Upper lobe of left lung (tissue), 6 donors: ENCODE data around the gene OXTR. TPM values are rescaled to one million over a fixed set of nuclear protein-coding genes. Genes with fewer than 3 reads are reported as not detected.
A peak's percentile ranks its signal among the peaks of the same experiment; 100 is the strongest.

Experiments used
- ATAC-seq, 2 donors: fragments of 200-7000 bp; cut with Tn5 transposase; one replicate each; pipeline ENCODE4 v1.9.1; 2022; ENCODE audit warnings: mild to moderate bottlenecking in 2 of 2, moderate library complexity in 2 of 2; ENCODE audit not compliant: low FRiP score in 2 of 2
- DNase-seq, 2 donors: peaks; one replicate each; pipeline ENCODE4 v3.0.0-alpha.2; 2019 to 2020
- H3K27ac ChIP-seq, 4 donors: fragments of 200-600 bp; sonication (generic); one replicate each; pipeline ENCODE4 v1.5.1; 2016 to 2019
- H3K27me3 ChIP-seq, 4 donors: fragments of 200-600 bp; sonication (generic); one replicate each; pipeline ENCODE4 v1.5.1; 2017 to 2019
- H3K36me3 ChIP-seq, 4 donors: fragments of 200-600 bp; sonication (generic); one replicate each; pipeline ENCODE4 v1.5.1; 2016 to 2019
- H3K4me1 ChIP-seq, 4 donors: fragments of 200-600 bp; sonication (generic); one replicate each; pipeline ENCODE4 v1.5.1; 2018 to 2019
- H3K4me3 ChIP-seq, 4 donors: fragments of 200-600 bp; sonication (generic); one replicate each; pipeline ENCODE4 v1.5.1; 2017 to 2019; ENCODE audit warnings: mild to moderate bottlenecking in 2 of 4, moderate library complexity in 1 of 4
- H3K9me3 ChIP-seq, 4 donors: fragments of 200-600 bp; sonication (generic); one replicate each; pipeline ENCODE4 v1.5.1; 2018 to 2019
- EP300 ChIP-seq, 4 donors: sonication (generic); formaldehyde crosslinking; IDR thresholded peaks; one replicate each; pipeline ENCODE4 v1.5.1; 2017; ENCODE audit warnings: antibody characterized with exemption in 4 of 4, control low read depth in 2 of 4
- POLR2A ChIP-seq, 4 donors: fragments of 450-650 bp; IDR thresholded peaks; one replicate each; pipeline ENCODE4 v1.5.1; 2016 to 2017; ENCODE audit warnings: antibody characterized with exemption in 4 of 4, mild to moderate bottlenecking in 2 of 4
- POLR2AphosphoS5 ChIP-seq, 2 donors: sonication (generic); formaldehyde crosslinking; IDR thresholded peaks; one replicate each; pipeline ENCODE4 v1.5.1; 2017; ENCODE audit warnings: antibody characterized with exemption in 2 of 2
- WGBS, 2 donors: methylation state at CpG; one replicate each; pipeline ENCODE4 v1.1.5; 2017 to 2018; 5-methylcytosine and 5-hydroxymethylcytosine counted together
- total RNA-seq, 6 donors: library from RNA; depleted of rRNA in 4 of 6; stranded (reverse); fragments of >200 nt in 4 of 6; gene quantifications; one replicate each; pipeline versions ENCODE4 v1.1.0 to v1.2.1, GENCODE V29; 2016 to 2021
- TF ChIP-seq, protein P1 (sequence below), 6 experiments: fragments of 450-650 bp in 4 of 6; fragments of 200-600 bp in 2 of 6; sonication (generic) in 2 of 6; IDR thresholded peaks; one replicate each; pipeline ENCODE4 v1.5.1; 2016 to 2019; ENCODE audit warnings: antibody characterized with exemption in 6 of 6
- donor health status: DM: no; HTN: no; CAD: no; lungs with moderate emphysema.
- donor health status: DM: no; HTN: yes; CAD: no; lungs with severe emphysema.

Gene OXTR
- total RNA-seq, 6 donors from 2014 or later = 0.15 to 11.5 (median 0.45) TPM; not detected in 2

DNA sequence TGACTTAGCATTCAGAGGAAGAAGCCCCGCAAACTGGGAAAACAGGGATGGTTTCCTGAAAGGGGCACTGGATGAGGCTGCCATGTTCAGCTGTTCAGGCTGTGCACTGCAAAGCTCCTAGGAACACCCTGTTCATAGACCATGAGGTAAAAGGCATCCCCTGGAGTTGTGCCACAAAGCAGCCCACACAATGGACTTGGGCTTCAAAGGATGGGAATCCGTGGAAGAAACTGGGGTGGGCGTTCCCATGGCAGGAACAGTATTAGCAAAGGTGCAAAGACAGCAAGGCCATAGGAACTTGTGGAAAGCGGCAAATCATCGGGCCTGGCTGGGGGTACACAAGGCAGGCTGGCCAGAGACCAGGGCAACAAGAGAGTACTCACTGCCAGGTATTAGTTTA is 8.9 kb downstream of the OXTR start:
- no peak for ATAC-seq
- Histone ChIP-seq H3K4me1 (no peaks in the 10 kb centered on the region), H3K4me3 (no peak overlapping the region), H3K27ac (no peak overlapping the region), H3K36me3 (no peaks in the 10 kb centered on the region), H3K9me3 (no peaks in the 10 kb centered on the region), H3K27me3 (no peaks in the 10 kb centered on the region)
- WGBS, 2 donors = 79 to 81% methylated on average over 5 of the region's 5 CpGs
- TF ChIP-seq POLR2A (IDR thresholded peaks at IDR 0.05) (no peak), EP300 (IDR thresholded peaks at IDR 0.05) (no peak), POLR2AphosphoS5 (IDR thresholded peaks at IDR 0.05) (no peak)
- TF ChIP-seq, protein P1, sequence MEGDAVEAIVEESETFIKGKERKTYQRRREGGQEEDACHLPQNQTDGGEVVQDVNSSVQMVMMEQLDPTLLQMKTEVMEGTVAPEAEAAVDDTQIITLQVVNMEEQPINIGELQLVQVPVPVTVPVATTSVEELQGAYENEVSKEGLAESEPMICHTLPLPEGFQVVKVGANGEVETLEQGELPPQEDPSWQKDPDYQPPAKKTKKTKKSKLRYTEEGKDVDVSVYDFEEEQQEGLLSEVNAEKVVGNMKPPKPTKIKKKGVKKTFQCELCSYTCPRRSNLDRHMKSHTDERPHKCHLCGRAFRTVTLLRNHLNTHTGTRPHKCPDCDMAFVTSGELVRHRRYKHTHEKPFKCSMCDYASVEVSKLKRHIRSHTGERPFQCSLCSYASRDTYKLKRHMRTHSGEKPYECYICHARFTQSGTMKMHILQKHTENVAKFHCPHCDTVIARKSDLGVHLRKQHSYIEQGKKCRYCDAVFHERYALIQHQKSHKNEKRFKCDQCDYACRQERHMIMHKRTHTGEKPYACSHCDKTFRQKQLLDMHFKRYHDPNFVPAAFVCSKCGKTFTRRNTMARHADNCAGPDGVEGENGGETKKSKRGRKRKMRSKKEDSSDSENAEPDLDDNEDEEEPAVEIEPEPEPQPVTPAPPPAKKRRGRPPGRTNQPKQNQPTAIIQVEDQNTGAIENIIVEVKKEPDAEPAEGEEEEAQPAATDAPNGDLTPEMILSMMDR (IDR thresholded peaks at IDR 0.05) = no peak
- DNase-seq = no peak

DNA sequence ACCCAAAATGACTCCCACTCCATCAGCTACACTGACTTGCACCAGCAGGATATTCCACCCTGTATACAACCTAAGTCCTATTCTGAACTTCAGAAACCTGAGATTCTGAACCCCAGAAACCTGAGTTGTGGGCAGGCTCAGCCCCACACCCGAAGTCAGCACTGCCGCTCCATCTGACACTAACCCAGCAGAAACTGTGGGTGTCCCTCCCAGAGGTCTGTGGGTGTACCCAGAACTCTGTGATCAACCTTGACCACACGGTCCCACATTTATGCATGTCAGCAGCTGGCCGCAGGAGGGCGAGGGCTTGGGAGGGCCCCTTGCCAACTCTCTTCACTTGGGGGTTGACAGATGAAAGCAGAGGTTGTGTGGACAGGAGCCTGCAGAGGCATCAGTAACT is 9.3 kb downstream of the OXTR start:
- Histone ChIP-seq H3K4me1 (no peaks in the 10 kb centered on the region), H3K27ac (no peak overlapping the region), H3K36me3 (no peaks in the 10 kb centered on the region), H3K9me3 (no peaks in the 10 kb centered on the region), H3K4me3 (no peak overlapping the region), H3K27me3 (no peaks in the 10 kb centered on the region)
- TF ChIP-seq POLR2AphosphoS5 (IDR thresholded peaks at IDR 0.05) (no peak), POLR2A (IDR thresholded peaks at IDR 0.05) (no peak), EP300 (IDR thresholded peaks at IDR 0.05) (no peak)
- TF ChIP-seq, protein P1 (IDR thresholded peaks at IDR 0.05) = no peak
- 83 to 93% methylated on average over 3 to 5 of the region's 5 CpGs for WGBS, 2 donors
- ATAC-seq (peak in 1 of 2 donors; percentile 16), DNase-seq (no peak)

DNA sequence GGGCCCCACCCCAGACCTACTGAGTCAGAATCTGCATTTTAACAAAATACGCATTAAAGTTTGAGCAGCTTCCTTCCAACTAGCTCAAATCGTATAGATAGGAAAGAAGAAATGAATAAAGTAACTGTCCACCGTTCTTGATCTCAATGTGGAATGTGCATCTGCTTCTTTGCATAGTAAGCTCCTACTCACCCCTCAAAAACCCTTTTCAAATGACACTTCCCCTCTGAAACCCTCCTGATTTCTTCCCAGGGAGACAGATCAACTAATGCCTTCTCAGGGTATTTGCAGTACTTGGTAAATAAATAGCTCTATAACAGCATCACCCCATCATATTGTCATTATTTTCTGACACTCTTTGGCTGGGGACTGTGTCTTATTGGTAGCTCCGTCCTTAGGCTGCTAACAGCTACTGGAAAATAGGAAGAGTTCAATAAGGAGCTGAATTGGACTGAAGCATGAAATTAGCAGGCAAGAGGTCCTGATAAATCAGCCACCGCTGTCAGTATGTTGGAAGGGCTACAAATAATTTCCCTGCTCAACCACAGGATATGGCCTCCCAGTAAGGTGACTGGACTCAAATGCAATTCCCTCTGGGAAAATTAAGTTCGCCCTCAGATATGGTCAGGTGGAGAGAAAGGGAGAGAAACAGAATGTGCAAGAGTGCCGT is 10.2 kb downstream of the OXTR start:
- no peak overlapping the region for H3K27ac ChIP-seq
- TF ChIP-seq, protein P1 (IDR thresholded peaks at IDR 0.05) = no peak
- TF ChIP-seq POLR2AphosphoS5 (IDR thresholded peaks at IDR 0.05) = no peak
- TF ChIP-seq POLR2A (IDR thresholded peaks at IDR 0.05) = no peak
- TF ChIP-seq EP300 (IDR thresholded peaks at IDR 0.05) = no peak
- H3K4me1 ChIP-seq = no peaks in the 10 kb centered on the region
- H3K36me3 ChIP-seq = no peaks in the 10 kb centered on the region
- WGBS, 2 donors = 90 to 92% methylated on average over 7 of the region's 7 CpGs
- DNase-seq (no peak), ATAC-seq (no peak)
- no peaks in the 10 kb centered on the region for H3K27me3 ChIP-seq
- H3K4me3 ChIP-seq = no peak overlapping the region
- H3K9me3 ChIP-seq = no peaks in the 10 kb centered on the region

DNA sequence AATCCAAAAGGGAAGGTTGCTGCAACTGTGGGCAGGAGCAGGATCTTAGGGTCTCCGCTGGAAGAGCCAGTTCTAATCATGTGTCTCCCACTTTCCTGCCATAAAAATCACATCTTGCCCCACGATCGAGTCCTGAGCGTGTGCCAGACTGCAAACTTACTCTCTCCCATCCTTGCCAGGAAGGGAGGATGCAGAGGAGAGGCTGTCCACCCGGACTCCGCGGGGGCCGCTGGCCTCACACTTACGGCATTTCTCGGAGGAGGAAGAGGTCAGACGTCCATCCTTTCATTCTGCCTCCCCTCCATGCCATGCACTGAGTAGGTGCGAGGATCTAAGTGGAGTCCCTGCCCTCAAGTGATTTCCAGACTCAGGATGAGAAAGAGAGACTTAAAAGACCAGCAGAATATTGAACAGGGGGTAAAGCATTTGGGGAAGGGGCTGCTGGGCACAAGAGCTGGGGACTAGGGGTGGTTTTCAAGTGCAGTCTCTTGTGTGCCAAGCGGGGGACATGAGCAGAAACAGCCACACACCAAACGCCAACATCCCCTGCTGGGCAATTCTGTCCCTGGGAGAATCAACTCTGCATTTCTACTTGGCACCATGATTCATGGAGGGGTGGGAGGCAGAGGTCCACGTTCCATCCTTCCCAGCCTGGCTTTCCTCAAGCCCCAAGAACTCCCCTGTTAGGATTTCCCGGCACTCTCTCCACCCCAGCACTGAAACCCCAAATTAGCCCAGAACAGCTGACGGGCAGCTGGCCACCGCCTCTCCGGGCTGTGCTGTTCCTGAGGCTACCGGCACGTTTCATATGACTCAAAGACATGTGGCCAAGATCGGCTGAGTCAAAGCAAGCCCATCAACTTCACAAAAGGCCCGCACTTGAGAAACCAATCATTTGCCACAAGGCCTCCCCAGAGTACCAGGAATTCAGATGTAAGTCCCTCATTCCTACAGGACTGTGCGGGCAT is 11.6 kb downstream of the OXTR start:
- H3K4me3 ChIP-seq = no peak overlapping the region
- 84% methylated on average over 18 to 24 of the region's 24 CpGs for WGBS, 2 donors

More for the DNA sequence above, 11.6 kb downstream of the OXTR start:
- H3K27ac ChIP-seq = no peak overlapping the region
- DNase-seq (peak in 1 of 2 donors; percentile 59), ATAC-seq (peak in 1 of 2 donors; percentile 6)
- TF ChIP-seq EP300 (IDR thresholded peaks at IDR 0.05) (no peak), POLR2A (IDR thresholded peaks at IDR 0.05) (no peak), POLR2AphosphoS5 (IDR thresholded peaks at IDR 0.05) (no peak)
- TF ChIP-seq, protein P1 (IDR thresholded peaks at IDR 0.05) = no peak
- no peaks in the 10 kb centered on the region for H3K9me3 ChIP-seq
- no peaks in the 10 kb centered on the region for H3K27me3 ChIP-seq
- no peaks in the 10 kb centered on the region for H3K4me1 ChIP-seq
- no peaks in the 10 kb centered on the region for H3K36me3 ChIP-seq
